Ishikawa (cell line): ENCODE results near the gene MED16.

Experiments
- CEBPB ChIP-seq: IDR thresholded peaks from 2 replicates; pipeline ENCODE4 v1.6.1; 2012
- CREB1 ChIP-seq: IDR thresholded peaks from 2 replicates; pipeline ENCODE4 v1.6.1; 2012; ENCODE audit warnings: low read depth
- EGR1 ChIP-seq: IDR thresholded peaks from 2 replicates; pipeline ENCODE4 v1.6.1; 2012
- EP300 ChIP-seq: IDR thresholded peaks from 2 replicates; pipeline ENCODE4 v1.6.1; 2012; ENCODE audit warnings: borderline replicate concordance
- FOXM1 ChIP-seq: IDR thresholded peaks from 2 replicates; pipeline ENCODE4 v1.6.1; 2012; ENCODE audit warnings: low read depth, borderline replicate concordance
- MAX ChIP-seq: IDR thresholded peaks from 2 replicates; pipeline ENCODE4 v1.6.1; 2012
- NFIC ChIP-seq: IDR thresholded peaks from 2 replicates; pipeline ENCODE4 v1.6.1; 2012
- RAD21 ChIP-seq: IDR thresholded peaks from 2 replicates; pipeline ENCODE4 v1.6.1; 2012; ENCODE audit warnings: low read depth
- REST ChIP-seq: IDR thresholded peaks from 2 replicates; pipeline ENCODE4 v1.6.1; 2012; ENCODE audit warnings: low read depth, mild to moderate bottlenecking
- TAF1 ChIP-seq: IDR thresholded peaks from 2 replicates; pipeline ENCODE4 v1.6.1; 2012; ENCODE audit warnings: low read depth, mild to moderate bottlenecking
- TCF12 ChIP-seq: IDR thresholded peaks from 2 replicates; pipeline ENCODE4 v1.6.1; 2012; ENCODE audit warnings: low read depth
- TEAD4 ChIP-seq: IDR thresholded peaks from 2 replicates; pipeline ENCODE4 v1.6.1; 2012
- USF1 ChIP-seq: IDR thresholded peaks from 2 replicates; pipeline ENCODE4 v1.6.1; 2012
- YY1 ChIP-seq: IDR thresholded peaks from 2 replicates; pipeline ENCODE4 v1.6.1; 2012; ENCODE audit warnings: low read depth
- ZBTB7A ChIP-seq: IDR thresholded peaks from 2 replicates; pipeline ENCODE4 v1.6.1; 2012; ENCODE audit warnings: low read depth

The MED16 gene

GRCh38 chr19:873561-874041 lies 19.4 kb downstream of the MED16 start:
- TF ChIP-seq NFIC (no peak), TAF1 (no peak), EP300 (no peak), FOXM1 (no peak), CEBPB (no peak), RAD21 (no peak), TCF12 (no peak), USF1 (no peak), REST (no peak), EGR1 (no peak), CREB1 (no peak), YY1 (no peak), MAX (no peak), ZBTB7A (no peak)

GRCh38 chr19:873084-873483 lies 19.9 kb downstream of the MED16 start:
- TF ChIP-seq MAX = no peak
- no peak for TF ChIP-seq YY1
- TF ChIP-seq FOXM1 = no peak
- TF ChIP-seq CREB1 = no peak
- no peak for TF ChIP-seq TEAD4
- TF ChIP-seq RAD21 = no peak
- TF ChIP-seq CEBPB = no peak

- no peak for TF ChIP-seq ZBTB7A
- no peak for TF ChIP-seq NFIC
- TF ChIP-seq EP300 = no peak
- no peak for TF ChIP-seq MAX
- TF ChIP-seq REST = no peak
These were observed 20.6 kb downstream of the MED16 start for GRCh38 chr19:872266-872951.

GRCh38 chr19:871446-872265 lies 21.3 kb downstream of the MED16 start:
- TF ChIP-seq EP300 (no peak), NFIC (no peak)

GRCh38 chr19:870963-871401 lies 22.0 kb downstream of the MED16 start:
- TF ChIP-seq USF1 (no peak), FOXM1 (no peak), NFIC (peak; percentile 71)

- TF ChIP-seq REST (no peak), TCF12 (no peak), MAX (no peak), YY1 (no peak), TEAD4 (no peak), TAF1 (no peak), CREB1 (no peak), EGR1 (no peak), NFIC (no peak), EP300 (no peak), CEBPB (no peak), RAD21 (no peak), ZBTB7A (no peak)
These were observed 22.7 kb downstream of the MED16 start for GRCh38 chr19:870314-870713.
